ENCODE measurements around the gene NACA2. TPM values are rescaled to one million over a fixed set of nuclear protein-coding genes. Genes with fewer than 3 reads are reported as not detected.

The NACA2 gene
- total RNA-seq, 6 experiments from 2014 or later = not detected

DNA sequence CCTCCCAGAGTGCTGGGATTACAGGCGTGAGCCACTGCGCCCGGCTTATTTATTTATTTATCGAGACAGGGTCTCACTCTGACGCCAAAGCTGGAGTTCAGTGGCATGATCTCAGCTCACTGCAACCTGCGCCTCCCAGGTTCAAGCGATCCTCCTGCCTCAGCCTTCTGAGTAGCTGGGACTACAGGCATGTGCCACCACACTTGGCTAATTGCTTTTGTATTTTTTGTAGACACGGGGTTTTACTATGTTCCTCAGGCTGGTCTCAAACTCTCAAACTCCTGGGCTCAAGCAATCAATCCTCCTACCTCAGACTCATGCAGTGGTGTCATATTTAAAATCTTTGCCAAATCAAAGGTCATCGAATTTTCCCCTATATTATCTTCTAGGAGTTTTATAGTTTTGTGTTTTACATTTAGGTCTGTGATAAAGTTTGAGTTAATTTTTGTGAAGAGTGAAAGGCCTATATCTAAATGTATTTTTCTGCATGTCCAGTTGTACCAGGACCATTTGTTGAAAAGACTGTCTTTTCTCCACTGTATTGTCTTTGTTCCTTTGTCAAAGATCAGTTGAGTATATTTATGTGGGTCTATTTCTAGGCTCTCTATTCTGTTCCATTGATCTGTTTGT lies 47.1 kb downstream of the NACA2 start:
- Mint-ChIP-seq H3K4me1 (ENCODE audit: low read depth) (no peaks in the 10 kb centered on the region), H3K36me3 (ENCODE audit: low read depth) (peaks cover 9% of the 10 kb centered on the region), H3K27ac (no peak overlapping the region), H3K27me3 (ENCODE audit: insufficient read depth) (peaks cover 12% of the 10 kb centered on the region; the same call in 1 of the 2 replicates), H3K4me3 (no peak overlapping the region), H3K9me3 (peaks cover 25% of the 10 kb centered on the region)
- no peak for DNase-seq
- TF ChIP-seq, protein P1, sequence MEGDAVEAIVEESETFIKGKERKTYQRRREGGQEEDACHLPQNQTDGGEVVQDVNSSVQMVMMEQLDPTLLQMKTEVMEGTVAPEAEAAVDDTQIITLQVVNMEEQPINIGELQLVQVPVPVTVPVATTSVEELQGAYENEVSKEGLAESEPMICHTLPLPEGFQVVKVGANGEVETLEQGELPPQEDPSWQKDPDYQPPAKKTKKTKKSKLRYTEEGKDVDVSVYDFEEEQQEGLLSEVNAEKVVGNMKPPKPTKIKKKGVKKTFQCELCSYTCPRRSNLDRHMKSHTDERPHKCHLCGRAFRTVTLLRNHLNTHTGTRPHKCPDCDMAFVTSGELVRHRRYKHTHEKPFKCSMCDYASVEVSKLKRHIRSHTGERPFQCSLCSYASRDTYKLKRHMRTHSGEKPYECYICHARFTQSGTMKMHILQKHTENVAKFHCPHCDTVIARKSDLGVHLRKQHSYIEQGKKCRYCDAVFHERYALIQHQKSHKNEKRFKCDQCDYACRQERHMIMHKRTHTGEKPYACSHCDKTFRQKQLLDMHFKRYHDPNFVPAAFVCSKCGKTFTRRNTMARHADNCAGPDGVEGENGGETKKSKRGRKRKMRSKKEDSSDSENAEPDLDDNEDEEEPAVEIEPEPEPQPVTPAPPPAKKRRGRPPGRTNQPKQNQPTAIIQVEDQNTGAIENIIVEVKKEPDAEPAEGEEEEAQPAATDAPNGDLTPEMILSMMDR (IDR thresholded peaks at IDR 0.05) = no peak

DNA sequence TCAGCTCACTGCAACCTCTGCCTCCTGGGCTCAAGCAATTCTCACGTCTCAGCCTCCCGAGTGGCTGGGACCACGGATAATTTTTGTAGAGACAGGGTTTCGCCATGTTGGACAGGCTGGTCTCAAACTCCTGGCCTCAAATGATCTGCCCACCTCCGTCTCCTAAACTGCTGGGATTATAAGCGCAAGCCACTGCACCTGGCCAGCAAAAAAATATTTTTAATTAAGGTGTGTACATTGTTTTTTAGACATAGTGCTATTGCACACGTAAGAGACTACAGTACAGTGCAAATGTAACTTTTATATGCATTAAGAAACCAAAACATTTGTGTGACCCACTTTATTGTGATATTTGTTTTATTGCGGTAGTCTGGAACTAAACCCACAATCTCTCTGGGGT lies 49.0 kb downstream of the NACA2 start:
- peaks cover 25% of the 10 kb centered on the region for H3K9me3 Mint-ChIP-seq
- no peak overlapping the region for H3K4me3 Mint-ChIP-seq
- no peak for DNase-seq
- H3K36me3 Mint-ChIP-seq (ENCODE audit: low read depth) = peaks cover 9% of the 10 kb centered on the region
- TF ChIP-seq, protein P1 (IDR thresholded peaks at IDR 0.05) = no peak
- H3K27ac Mint-ChIP-seq = no peak overlapping the region
- H3K27me3 Mint-ChIP-seq (ENCODE audit: insufficient read depth) = peaks cover 11% of the 10 kb centered on the region; the same call in 1 of the 2 replicates
- no peaks in the 10 kb centered on the region for H3K4me1 Mint-ChIP-seq (ENCODE audit: low read depth)

DNA sequence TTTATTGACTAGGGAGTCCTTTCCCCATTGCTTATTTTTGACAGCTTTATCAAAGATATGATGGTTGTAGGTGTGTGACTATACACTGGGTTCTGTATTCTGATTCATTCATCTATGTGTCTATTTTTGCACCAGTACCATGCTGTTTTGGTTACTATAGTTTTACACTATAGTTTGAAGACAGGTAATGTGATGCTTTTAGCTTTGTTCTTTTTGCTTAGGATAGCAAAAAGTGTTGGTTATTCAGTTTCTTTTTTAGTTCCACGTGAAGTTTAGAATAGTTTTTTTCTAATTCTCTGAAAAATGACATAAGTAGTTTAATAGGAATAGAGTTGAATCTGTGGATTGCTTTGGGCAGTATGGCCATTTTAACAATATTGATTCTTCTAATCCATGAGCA lies 50.1 kb downstream of the NACA2 start:
- TF ChIP-seq, protein P1 (IDR thresholded peaks at IDR 0.05) = no peak
- peaks cover 21% of the 10 kb centered on the region for H3K9me3 Mint-ChIP-seq
- H3K4me3 Mint-ChIP-seq = no peak overlapping the region
- H3K27ac Mint-ChIP-seq = no peak overlapping the region
- H3K27me3 Mint-ChIP-seq (ENCODE audit: insufficient read depth) = peaks cover 11% of the 10 kb centered on the region; the same call in 1 of the 2 replicates
- H3K36me3 Mint-ChIP-seq (ENCODE audit: low read depth) = peaks cover 9% of the 10 kb centered on the region
- DNase-seq = no peak
- peaks cover 5% of the 10 kb centered on the region; the same call in 1 of the 2 replicates for H3K4me1 Mint-ChIP-seq (ENCODE audit: low read depth)

Other genes with a start within 250 kb of the NACA2 start
- 10 to 100 TPM; 42.3 to 71.4 (median 67.3) TPM for gene TBX2, start 191.4 kb downstream of the NACA2 start, total RNA-seq (2021; fragmentation: NEBNext Ultra II Directional; extraction: Animal tissue kit (Norgen Biotek cat#: 25700))
- gene TBX4, start 138.8 kb downstream of the NACA2 start, total RNA-seq (2021; fragmentation: NEBNext Ultra II Directional; extraction: Animal tissue kit (Norgen Biotek cat#: 25700)) = under 1 TPM in 3 of 6 experiments, not detected in 3; 0.11 to 0.26 (median 0.18) TPM

Measured in HFFc6 (cell line).